GM12878 (cell line): ENCODE results near the gene UQCRH. TPM values are rescaled to one million over a fixed set of nuclear protein-coding genes. Genes with fewer than 3 reads are reported as not detected.

Source experiments
- BCL3 ChIP-seq: IDR thresholded peaks from 2 replicates; pipeline ENCODE4 v1.6.1; 2011; ENCODE audit warnings: borderline replicate concordance, low read depth, mild to moderate bottlenecking, moderate library complexity, low read length; ENCODE audit not compliant: insufficient read depth, poor library complexity, severe bottlenecking
- EGR1 ChIP-seq, 2 experiments: IDR thresholded peaks; 1 replicate in 1 of 2; 2 replicates in 1 of 2; pipeline ENCODE4 v1.6.1; 2011 to 2012; ENCODE audit warnings: low read depth in 2 of 2, low read length in 2 of 2, borderline replicate concordance in 1 of 2, mild to moderate bottlenecking in 1 of 2, moderate library complexity in 1 of 2
- FOXM1 ChIP-seq: IDR thresholded peaks from 2 replicates; pipeline ENCODE4 v1.6.1; 2012; ENCODE audit warnings: low read depth, mild to moderate bottlenecking, inconsistent platforms, low read length, moderate library complexity
- GATAD2B ChIP-seq: fragments of 450-650 bp; conservative IDR thresholded peaks from 2 replicates; pipeline ENCODE4 v1.6.1; 2017; ENCODE audit warnings: low read depth, mild to moderate bottlenecking, moderate library complexity
- IKZF1 ChIP-seq: fragments of 450-650 bp; conservative IDR thresholded peaks from 2 replicates; pipeline ENCODE4 v1.6.1; 2017; ENCODE audit warnings: antibody characterized with exemption, mild to moderate bottlenecking
- IRF5 ChIP-seq: fragments of 450-650 bp; IDR thresholded peaks from 2 replicates; pipeline ENCODE4 v1.6.1; 2017; ENCODE audit warnings: borderline replicate concordance
- MEF2A ChIP-seq: IDR thresholded peaks from 2 replicates; pipeline ENCODE4 v1.6.1; 2011; ENCODE audit warnings: low read depth, mild to moderate bottlenecking, low read length, moderate library complexity; ENCODE audit not compliant: insufficient read depth
- NR2C1 ChIP-seq: fragments of 450-650 bp; IDR thresholded peaks from 2 replicates; pipeline ENCODE4 v1.6.1; 2017; ENCODE audit warnings: antibody characterized with exemption, mild to moderate bottlenecking, moderate library complexity
- RBBP5 ChIP-seq: fragments of 200-600 bp; sonication (generic); conservative IDR thresholded peaks from 2 replicates; pipeline ENCODE4 v1.6.1; 2016
- RUNX3 ChIP-seq: IDR thresholded peaks from 2 replicates; pipeline ENCODE4 v1.6.1; 2012; ENCODE audit warnings: low read length, inconsistent platforms
- SPI1 ChIP-seq: IDR thresholded peaks from 2 replicates; pipeline ENCODE4 v1.6.1; 2011; ENCODE audit warnings: low read depth, mild to moderate bottlenecking, low read length, moderate library complexity, borderline replicate concordance; ENCODE audit not compliant: insufficient read depth
- SRF ChIP-seq, 2 experiments: IDR thresholded peaks; 2 replicates each; pipeline ENCODE4 v1.6.1; 2011; ENCODE audit warnings: low read depth in 2 of 2, low read length in 2 of 2, mild to moderate bottlenecking in 1 of 2, moderate library complexity in 1 of 2
- ZNF622 ChIP-seq: fragments of 450-650 bp; IDR thresholded peaks from 2 replicates; pipeline ENCODE4 v1.6.1; 2017; ENCODE audit warnings: mild to moderate bottlenecking, inconsistent platforms
- ZNF687 ChIP-seq: fragments of 450-650 bp; IDR thresholded peaks from 2 replicates; pipeline ENCODE4 v1.6.1; 2017; ENCODE audit warnings: mild to moderate bottlenecking, moderate library complexity
- ZZZ3 ChIP-seq: IDR thresholded peaks from 2 replicates; pipeline ENCODE4 v1.6.1; 2011; ENCODE audit warnings: low read depth; ENCODE audit not compliant: control insufficient read depth, insufficient read length
- polyA plus RNA-seq, 11 experiments: library from polyadenylated mRNA; depleted of rRNA in 4 of 11; unstranded in 6 of 11; stranded (reverse) in 5 of 11; fragments of >200 nt; fragmentation: Nextera tagmentation in 4 of 11; fragmentation: Illumina TruSeq in 1 of 11; extraction: Ambion mirVana in 4 of 11; extraction: Trizol in 1 of 11; gene quantifications; 1 replicate in 1 of 11; 2 replicates in 10 of 11; pipeline versions ENCODE4 v1.2.1 to v1.2.3, GENCODE V29; 2011 to 2016; ENCODE audit warnings: inconsistent platforms in 2 of 11, missing spikeins in 2 of 11, low read depth in 1 of 11
- total RNA-seq, 4 experiments: library from RNA; depleted of rRNA in 3 of 4; stranded (reverse); fragments of >200 nt in 3 of 4; fragmentation: Illumina TruSeq in 1 of 4; extraction: Trizol in 1 of 4; gene quantifications; 2 replicates each; pipeline versions ENCODE4 v1.2.1 to v1.2.3, GENCODE V29; 2013 to 2021
- TF ChIP-seq, protein P1 (sequence below): IDR thresholded peaks from 2 replicates; pipeline ENCODE4 v1.6.1; 2012; ENCODE audit warnings: mild to moderate bottlenecking, low read depth, low read length

UQCRH gene
- total and polyA plus RNA-seq, 10 of the 15 experiments (the other 5 are each of a cell fraction or from before 2014, with no cell fraction given): 363 to 1,782 (median 597) TPM

- TF ChIP-seq IRF5 (no peak), RUNX3 (no peak), FOXM1 (no peak), SPI1 (no peak), ZZZ3 (no peak), GATAD2B (no peak; the same call in 1 of the 2 replicates), IKZF1 (peak; percentile 51), EGR1 (IDR thresholded peaks at IDR 0.05; ENCODE audit: borderline replicate concordance in 1 of 2, low read depth in 2 of 2, low read length in 2 of 2) (no peak), ZNF687 (no peak), ZNF622 (no peak), SRF (IDR thresholded peaks at IDR 0.05; ENCODE audit: low read depth in 2 of 2, low read length in 2 of 2) (no peak), RBBP5 (no peak), NR2C1 (no peak), MEF2A (no peak), BCL3 (no peak)
- TF ChIP-seq, protein P1, sequence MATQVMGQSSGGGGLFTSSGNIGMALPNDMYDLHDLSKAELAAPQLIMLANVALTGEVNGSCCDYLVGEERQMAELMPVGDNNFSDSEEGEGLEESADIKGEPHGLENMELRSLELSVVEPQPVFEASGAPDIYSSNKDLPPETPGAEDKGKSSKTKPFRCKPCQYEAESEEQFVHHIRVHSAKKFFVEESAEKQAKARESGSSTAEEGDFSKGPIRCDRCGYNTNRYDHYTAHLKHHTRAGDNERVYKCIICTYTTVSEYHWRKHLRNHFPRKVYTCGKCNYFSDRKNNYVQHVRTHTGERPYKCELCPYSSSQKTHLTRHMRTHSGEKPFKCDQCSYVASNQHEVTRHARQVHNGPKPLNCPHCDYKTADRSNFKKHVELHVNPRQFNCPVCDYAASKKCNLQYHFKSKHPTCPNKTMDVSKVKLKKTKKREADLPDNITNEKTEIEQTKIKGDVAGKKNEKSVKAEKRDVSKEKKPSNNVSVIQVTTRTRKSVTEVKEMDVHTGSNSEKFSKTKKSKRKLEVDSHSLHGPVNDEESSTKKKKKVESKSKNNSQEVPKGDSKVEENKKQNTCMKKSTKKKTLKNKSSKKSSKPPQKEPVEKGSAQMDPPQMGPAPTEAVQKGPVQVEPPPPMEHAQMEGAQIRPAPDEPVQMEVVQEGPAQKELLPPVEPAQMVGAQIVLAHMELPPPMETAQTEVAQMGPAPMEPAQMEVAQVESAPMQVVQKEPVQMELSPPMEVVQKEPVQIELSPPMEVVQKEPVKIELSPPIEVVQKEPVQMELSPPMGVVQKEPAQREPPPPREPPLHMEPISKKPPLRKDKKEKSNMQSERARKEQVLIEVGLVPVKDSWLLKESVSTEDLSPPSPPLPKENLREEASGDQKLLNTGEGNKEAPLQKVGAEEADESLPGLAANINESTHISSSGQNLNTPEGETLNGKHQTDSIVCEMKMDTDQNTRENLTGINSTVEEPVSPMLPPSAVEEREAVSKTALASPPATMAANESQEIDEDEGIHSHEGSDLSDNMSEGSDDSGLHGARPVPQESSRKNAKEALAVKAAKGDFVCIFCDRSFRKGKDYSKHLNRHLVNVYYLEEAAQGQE: no peak
Measured at GRCh38 chr1:46301808-46302640, 1.5 kb upstream of the UQCRH start (continued).
